Adrenal gland (tissue), 5 donors: ENCODE data around the gene PLCB1.

Source experiments
- POLR2A ChIP-seq, 2 donors: fragments of 450-650 bp; IDR thresholded peaks; one replicate each; pipeline ENCODE4 v1.6.1; 2017; ENCODE audit warnings: antibody characterized with exemption in 2 of 2, mild to moderate bottlenecking in 2 of 2, moderate library complexity in 1 of 2
- TF ChIP-seq, protein P1 (sequence below), 6 experiments: fragments of 450-650 bp in 4 of 6; fragments of 200-600 bp in 2 of 6; sonication (generic) in 1 of 6; IDR thresholded peaks; 1 replicate in 5 of 6; 2 replicates in 1 of 6; pipeline versions ENCODE4 v1.5.1 to v1.8.0; 2016 to 2021; ENCODE audit warnings: antibody characterized with exemption in 6 of 6, mild to moderate bottlenecking in 2 of 6, moderate library complexity in 1 of 6
- donor health status: DM: no; HTN: no; CAD: no.

DNA sequence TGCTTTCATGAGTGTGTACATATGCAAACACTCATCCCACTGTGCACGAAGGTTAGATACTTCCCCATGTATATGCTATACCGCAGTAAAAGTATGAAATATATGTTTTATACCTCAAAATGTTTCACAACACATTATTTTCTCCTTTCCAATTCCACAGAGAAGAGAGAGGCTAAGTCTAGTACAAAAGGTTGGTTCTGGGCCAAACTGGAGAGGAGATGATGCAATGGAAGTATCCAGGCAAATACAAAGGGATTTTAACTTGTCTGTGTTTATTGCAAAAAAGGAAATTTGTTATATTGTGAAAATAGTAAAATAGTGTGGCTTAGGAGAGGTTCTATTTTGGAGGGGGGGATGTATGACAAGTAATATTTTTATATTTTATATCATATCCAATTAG is 112.6 kb downstream of the PLCB1 start:
- TF ChIP-seq, protein P1, sequence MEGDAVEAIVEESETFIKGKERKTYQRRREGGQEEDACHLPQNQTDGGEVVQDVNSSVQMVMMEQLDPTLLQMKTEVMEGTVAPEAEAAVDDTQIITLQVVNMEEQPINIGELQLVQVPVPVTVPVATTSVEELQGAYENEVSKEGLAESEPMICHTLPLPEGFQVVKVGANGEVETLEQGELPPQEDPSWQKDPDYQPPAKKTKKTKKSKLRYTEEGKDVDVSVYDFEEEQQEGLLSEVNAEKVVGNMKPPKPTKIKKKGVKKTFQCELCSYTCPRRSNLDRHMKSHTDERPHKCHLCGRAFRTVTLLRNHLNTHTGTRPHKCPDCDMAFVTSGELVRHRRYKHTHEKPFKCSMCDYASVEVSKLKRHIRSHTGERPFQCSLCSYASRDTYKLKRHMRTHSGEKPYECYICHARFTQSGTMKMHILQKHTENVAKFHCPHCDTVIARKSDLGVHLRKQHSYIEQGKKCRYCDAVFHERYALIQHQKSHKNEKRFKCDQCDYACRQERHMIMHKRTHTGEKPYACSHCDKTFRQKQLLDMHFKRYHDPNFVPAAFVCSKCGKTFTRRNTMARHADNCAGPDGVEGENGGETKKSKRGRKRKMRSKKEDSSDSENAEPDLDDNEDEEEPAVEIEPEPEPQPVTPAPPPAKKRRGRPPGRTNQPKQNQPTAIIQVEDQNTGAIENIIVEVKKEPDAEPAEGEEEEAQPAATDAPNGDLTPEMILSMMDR (IDR thresholded peaks at IDR 0.05), result no peak
- no peak for TF ChIP-seq POLR2A (IDR thresholded peaks at IDR 0.05)
